Measurements from ENCODE around the gene CDK5R2. TPM values are rescaled to one million over a fixed set of nuclear protein-coding genes. Genes with fewer than 3 reads are reported as not detected.

Gene CDK5R2
- total RNA-seq, 1 experiment from 2014 or later, result 0.18 TPM

DNA sequence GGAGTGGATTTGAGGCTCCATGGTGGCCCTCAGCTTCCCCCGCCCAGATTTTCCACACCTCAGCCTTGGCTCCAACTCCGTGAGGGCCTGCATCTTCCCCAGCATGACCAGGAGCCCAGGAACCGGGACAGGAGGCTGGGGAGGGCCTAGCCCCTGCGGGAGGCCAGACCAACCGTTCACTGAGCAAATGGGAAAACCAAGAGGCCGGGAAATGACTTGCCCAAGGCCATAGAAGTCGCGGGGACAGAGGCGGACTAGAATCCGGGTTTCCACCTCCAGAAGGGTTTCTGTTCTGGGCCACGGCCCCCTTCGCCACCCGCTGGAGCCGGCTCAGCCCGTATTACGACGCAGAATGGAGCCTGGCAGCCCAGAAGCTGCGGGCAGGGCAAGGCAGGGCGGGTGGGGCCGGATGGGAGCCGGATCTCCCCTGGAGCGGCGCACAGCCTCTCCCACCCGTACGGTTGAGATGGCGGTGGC lies 41.7 kb downstream of the CDK5R2 start:
- Mint-ChIP-seq H3K36me3 (ENCODE audit: insufficient read depth, unreplicated experiment) (no peaks in the 10 kb centered on the region), H3K27me3 (ENCODE audit: insufficient read depth, unreplicated experiment) (peaks cover 7% of the 10 kb centered on the region), H3K4me1 (ENCODE audit: low read depth, unreplicated experiment) (peaks cover 9% of the 10 kb centered on the region), H3K9me3 (ENCODE audit: unreplicated experiment) (no peaks in the 10 kb centered on the region), H3K4me3 (ENCODE audit: unreplicated experiment) (peak overlapping the region; percentile 79), H3K27ac (ENCODE audit: unreplicated experiment) (no peak overlapping the region)
- Histone ChIP-seq H3K9me3 (no peaks in the 10 kb centered on the region), H3K4me1 (peaks cover 30% of the 10 kb centered on the region), H3K4me3 (ENCODE audit: low read depth, low read length) (peak overlapping the region; percentile 67), H3K36me3 (ENCODE audit: control insufficient read depth, insufficient read depth, low read length) (no peaks in the 10 kb centered on the region), H3K27me3 (replicated peaks; ENCODE audit: control insufficient read depth, insufficient read depth, low read length) (no peaks in the 10 kb centered on the region)
- ChIA-PET POLR2A (interaction anchor here (0.8 to 1.7 kb wide), 4 partner anchors 20 to 217 kb away, joined by 3 to 5 read pairs (median 4); partner anchors contain the start of gene ZFAND2B), CTCF (interaction anchor here (0.5 to 2.8 kb wide), 20 partner anchors 9 to 370 kb away, joined by 3 to 39 read pairs (median 6); partner anchors contain the start of genes FEV and TTLL4)
- TF ChIP-seq, protein P1, sequence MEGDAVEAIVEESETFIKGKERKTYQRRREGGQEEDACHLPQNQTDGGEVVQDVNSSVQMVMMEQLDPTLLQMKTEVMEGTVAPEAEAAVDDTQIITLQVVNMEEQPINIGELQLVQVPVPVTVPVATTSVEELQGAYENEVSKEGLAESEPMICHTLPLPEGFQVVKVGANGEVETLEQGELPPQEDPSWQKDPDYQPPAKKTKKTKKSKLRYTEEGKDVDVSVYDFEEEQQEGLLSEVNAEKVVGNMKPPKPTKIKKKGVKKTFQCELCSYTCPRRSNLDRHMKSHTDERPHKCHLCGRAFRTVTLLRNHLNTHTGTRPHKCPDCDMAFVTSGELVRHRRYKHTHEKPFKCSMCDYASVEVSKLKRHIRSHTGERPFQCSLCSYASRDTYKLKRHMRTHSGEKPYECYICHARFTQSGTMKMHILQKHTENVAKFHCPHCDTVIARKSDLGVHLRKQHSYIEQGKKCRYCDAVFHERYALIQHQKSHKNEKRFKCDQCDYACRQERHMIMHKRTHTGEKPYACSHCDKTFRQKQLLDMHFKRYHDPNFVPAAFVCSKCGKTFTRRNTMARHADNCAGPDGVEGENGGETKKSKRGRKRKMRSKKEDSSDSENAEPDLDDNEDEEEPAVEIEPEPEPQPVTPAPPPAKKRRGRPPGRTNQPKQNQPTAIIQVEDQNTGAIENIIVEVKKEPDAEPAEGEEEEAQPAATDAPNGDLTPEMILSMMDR (IDR thresholded peaks at IDR 0.05; ENCODE audit: insufficient read depth in 1 of 2, low read depth in 1 of 2, low read length in 1 of 2, severe bottlenecking in 1 of 2, unreplicated experiment in 1 of 2), result no peak
- DNase-seq, result no peak
- intact Hi-C loops (cut with micrococcal nuclease; ENCODE audit: unreplicated experiment), result loop anchor here (5.0 kb wide), 1 partner anchor 56 kb away; no protein-coding TSS in a partner anchor
- no TSS peak for BruUV-seq (replicated peaks)

DNA sequence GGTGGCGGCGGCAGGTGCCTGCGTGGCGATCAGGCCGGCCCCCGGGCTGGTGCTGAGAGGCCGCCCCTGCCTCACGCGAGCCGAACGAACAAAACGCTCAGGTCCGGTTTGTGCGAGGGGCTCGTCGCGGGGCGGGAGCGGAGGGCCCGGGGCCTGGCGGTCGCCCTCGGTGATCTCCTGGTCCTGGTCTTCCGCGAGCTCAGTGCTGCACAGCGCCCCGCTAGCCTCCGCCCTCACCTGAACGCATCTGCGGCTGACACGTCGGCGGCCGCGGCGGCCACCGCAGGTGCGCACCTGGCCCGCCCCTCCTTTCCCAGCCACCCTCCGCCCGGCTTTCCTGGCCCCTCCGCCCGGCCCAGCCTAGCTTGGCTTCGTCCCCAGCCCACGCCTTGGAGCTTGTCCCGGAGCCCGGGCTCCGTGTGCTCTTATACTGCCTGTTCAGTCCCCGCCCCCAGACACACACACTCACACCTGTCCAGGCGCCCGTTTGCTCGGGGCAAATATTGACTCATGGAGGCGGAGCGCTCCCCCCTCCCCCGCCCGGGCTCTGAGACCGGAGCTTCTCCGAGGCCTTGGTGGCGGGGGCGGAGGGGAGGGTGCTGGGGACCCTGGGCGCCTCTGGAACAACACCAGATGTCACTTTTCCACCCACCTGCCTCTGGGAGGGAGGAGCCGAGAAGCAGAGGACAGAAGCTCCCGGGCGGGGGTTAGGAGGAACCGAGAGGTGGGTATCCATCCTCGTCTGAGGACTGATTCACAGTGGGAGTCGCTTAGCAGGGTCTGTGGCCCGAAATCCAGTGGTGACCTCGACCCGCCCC lies 42.3 kb downstream of the CDK5R2 start:
- H3K9me3 Mint-ChIP-seq (ENCODE audit: unreplicated experiment), result no peaks in the 10 kb centered on the region
- peak; percentile 89 to 92 for DNase-seq
- Histone ChIP-seq H3K27me3 (replicated peaks; ENCODE audit: control insufficient read depth, insufficient read depth, low read length) (no peaks in the 10 kb centered on the region), H3K4me3 (ENCODE audit: low read depth, low read length) (peak overlapping the region; percentile 67), H3K4me1 (peaks cover 25% of the 10 kb centered on the region), H3K9me3 (no peaks in the 10 kb centered on the region), H3K36me3 (ENCODE audit: control insufficient read depth, insufficient read depth, low read length) (no peaks in the 10 kb centered on the region)
- H3K4me3 Mint-ChIP-seq (ENCODE audit: unreplicated experiment), result peak overlapping the region; percentile 79
- TF ChIP-seq, protein P1 (IDR thresholded peaks at IDR 0.05; ENCODE audit: insufficient read depth in 1 of 2, low read depth in 1 of 2, low read length in 1 of 2, severe bottlenecking in 1 of 2, unreplicated experiment in 1 of 2), result no peak
- no peak overlapping the region for H3K27ac Mint-ChIP-seq (ENCODE audit: unreplicated experiment)
- BruUV-seq (replicated peaks), result no TSS peak
- intact Hi-C loops (cut with micrococcal nuclease; ENCODE audit: unreplicated experiment), result loop anchor here (2.0 to 5.0 kb wide), 2 partner anchors 56 to 69 kb away; no protein-coding TSS in a partner anchor
- ChIA-PET POLR2A (interaction anchor here (0.6 to 1.7 kb wide), 9 partner anchors 20 to 216 kb away, joined by 3 to 14 read pairs (median 3); partner anchors contain the start of gene ZFAND2B), CTCF (interaction anchor here (0.5 to 2.8 kb wide), 33 partner anchors 8 to 440 kb away, joined by 3 to 39 read pairs (median 4); partner anchors contain the start of genes CDK5R2, FEV, TTLL4 and ZFAND2B)
- peaks cover 9% of the 10 kb centered on the region for H3K4me1 Mint-ChIP-seq (ENCODE audit: low read depth, unreplicated experiment)
- peaks cover 7% of the 10 kb centered on the region for H3K27me3 Mint-ChIP-seq (ENCODE audit: insufficient read depth, unreplicated experiment)
- H3K36me3 Mint-ChIP-seq (ENCODE audit: insufficient read depth, unreplicated experiment), result no peaks in the 10 kb centered on the region
